Ovary (tissue), 3 donors: ENCODE data around the gene CST4.

ENCODE experiments used
- CTCF ChIP-seq, 3 donors: fragments of 450-650 bp in 2 of 3; fragments of 200-600 bp in 1 of 3; IDR thresholded peaks; one replicate each; pipeline versions ENCODE4 v1.5.1 to v1.8.0; 2016 to 2022; ENCODE audit warnings: antibody characterized with exemption in 3 of 3, mild to moderate bottlenecking in 1 of 3
- EP300 ChIP-seq: sonication (generic); formaldehyde crosslinking; IDR thresholded peaks from one replicate; pipeline ENCODE4 v1.6.1; 2017; ENCODE audit warnings: antibody characterized with exemption
- POLR2A ChIP-seq: fragments of 450-650 bp; IDR thresholded peaks from one replicate; pipeline ENCODE4 v1.6.1; 2017; ENCODE audit warnings: antibody characterized with exemption, mild to moderate bottlenecking, moderate library complexity
- donor health status: DM: no; HTN: no; CAD: no.

GRCh38 chr20:23683281-23683680 lies 5.6 kb downstream of the CST4 start:
- TF ChIP-seq POLR2A = no peak
- no peak for TF ChIP-seq CTCF (IDR thresholded peaks at IDR 0.05)
- TF ChIP-seq EP300 = no peak
